ENCODE results near the gene SLC2A6.

Gene SLC2A6

GRCh38 chr9:133478851-133479711, at the start of gene SLC2A6:
SLC2A6 (minus strand) TSS chr9:133479099; CDS start chr9:133479059, 40 bp downstream.
- peak; percentile 13 for DNase-seq (ENCODE audit: low read depth, low spot score)

GRCh38 chr9:133528001-133528875, 49.3 kb upstream of the SLC2A6 start:
- DNase-seq (ENCODE audit: low read depth, low spot score), result no peak

GRCh38 chr9:133527444-133527920, 48.6 kb upstream of the SLC2A6 start:
- no peak for DNase-seq (ENCODE audit: low read depth, low spot score)

- no peak for DNase-seq (ENCODE audit: low read depth, low spot score)
Measured at GRCh38 chr9:133526721-133527321, 47.9 kb upstream of the SLC2A6 start.

GRCh38 chr9:133525677-133526076, 46.8 kb upstream of the SLC2A6 start:
- DNase-seq (ENCODE audit: low read depth, low spot score), result no peak

- DNase-seq (ENCODE audit: low read depth, low spot score), result no peak
Measured at GRCh38 chr9:133524679-133525228, 45.9 kb upstream of the SLC2A6 start, which contains the start of gene MYMK. MYMK (minus strand) TSS chr9:133524959; CDS start chr9:133524844, 115 bp downstream.

GRCh38 chr9:133524146-133524545, 45.2 kb upstream of the SLC2A6 start:
- DNase-seq (ENCODE audit: low read depth, low spot score), result no peak

GRCh38 chr9:133523106-133523505, 44.2 kb upstream of the SLC2A6 start:
- DNase-seq (ENCODE audit: low read depth, low spot score), result no peak

- DNase-seq (ENCODE audit: low read depth, low spot score), result no peak
Measured at GRCh38 chr9:133522073-133522910, 43.4 kb upstream of the SLC2A6 start.

GRCh38 chr9:133521122-133522072, 42.5 kb upstream of the SLC2A6 start:
- no peak for DNase-seq (ENCODE audit: low read depth, low spot score)

GRCh38 chr9:133520121-133520835, 41.4 kb upstream of the SLC2A6 start:
- no peak for DNase-seq (ENCODE audit: low read depth, low spot score)

GRCh38 chr9:133519693-133520092, 40.8 kb upstream of the SLC2A6 start:
- DNase-seq (ENCODE audit: low read depth, low spot score), result no peak

- DNase-seq (ENCODE audit: low read depth, low spot score), result no peak
Measured at GRCh38 chr9:133518706-133519449, 40.0 kb upstream of the SLC2A6 start.

- DNase-seq (ENCODE audit: low read depth, low spot score), result no peak
Measured at GRCh38 chr9:133518200-133518599, 39.3 kb upstream of the SLC2A6 start.

- no peak for DNase-seq (ENCODE audit: low read depth, low spot score)
Measured at GRCh38 chr9:133517711-133518110, 38.8 kb upstream of the SLC2A6 start.

- no peak for DNase-seq (ENCODE audit: low read depth, low spot score)
Measured at GRCh38 chr9:133516961-133517350, 38.1 kb upstream of the SLC2A6 start.

GRCh38 chr9:133516256-133516960, 37.5 kb upstream of the SLC2A6 start:
- DNase-seq (ENCODE audit: low read depth, low spot score), result no peak
